Body of pancreas (tissue), 4 donors: ENCODE measurements around the gene STOX1.

Experiments
- POLR2A ChIP-seq, 3 donors: fragments of 450-650 bp; IDR thresholded peaks; one replicate each; pipeline ENCODE4 v1.6.1; 2016; ENCODE audit warnings: antibody characterized with exemption in 3 of 3, mild to moderate bottlenecking in 2 of 3
- TF ChIP-seq, protein P1 (sequence below), 7 experiments: fragments of 450-650 bp in 4 of 7; fragments of 200-600 bp in 3 of 7; sonication (generic) in 3 of 7; IDR thresholded peaks; one replicate each; pipeline ENCODE4 v1.5.1; 2016 to 2019; ENCODE audit warnings: antibody characterized with exemption in 7 of 7

- TF ChIP-seq, protein P1, sequence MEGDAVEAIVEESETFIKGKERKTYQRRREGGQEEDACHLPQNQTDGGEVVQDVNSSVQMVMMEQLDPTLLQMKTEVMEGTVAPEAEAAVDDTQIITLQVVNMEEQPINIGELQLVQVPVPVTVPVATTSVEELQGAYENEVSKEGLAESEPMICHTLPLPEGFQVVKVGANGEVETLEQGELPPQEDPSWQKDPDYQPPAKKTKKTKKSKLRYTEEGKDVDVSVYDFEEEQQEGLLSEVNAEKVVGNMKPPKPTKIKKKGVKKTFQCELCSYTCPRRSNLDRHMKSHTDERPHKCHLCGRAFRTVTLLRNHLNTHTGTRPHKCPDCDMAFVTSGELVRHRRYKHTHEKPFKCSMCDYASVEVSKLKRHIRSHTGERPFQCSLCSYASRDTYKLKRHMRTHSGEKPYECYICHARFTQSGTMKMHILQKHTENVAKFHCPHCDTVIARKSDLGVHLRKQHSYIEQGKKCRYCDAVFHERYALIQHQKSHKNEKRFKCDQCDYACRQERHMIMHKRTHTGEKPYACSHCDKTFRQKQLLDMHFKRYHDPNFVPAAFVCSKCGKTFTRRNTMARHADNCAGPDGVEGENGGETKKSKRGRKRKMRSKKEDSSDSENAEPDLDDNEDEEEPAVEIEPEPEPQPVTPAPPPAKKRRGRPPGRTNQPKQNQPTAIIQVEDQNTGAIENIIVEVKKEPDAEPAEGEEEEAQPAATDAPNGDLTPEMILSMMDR (IDR thresholded peaks at IDR 0.05), result no peak
- no peak for TF ChIP-seq POLR2A (IDR thresholded peaks at IDR 0.05)
Measured at GRCh38 chr10:68787813-68788212, 39.5 kb upstream of the STOX1 start.
